Activated gamma-delta T cell treated with anti-CD3 and anti-CD28 coated beads, Interleukin-2, amount 50 U/mL, for 16 hours (primary cell): Measurements from ENCODE around the gene DUSP8.

ENCODE experiments used
- DNase-seq: peaks from one replicate; pipeline ENCODE4 v3.0.0-alpha.2; 2020; ENCODE audit warnings: low read depth

Gene DUSP8

DNA sequence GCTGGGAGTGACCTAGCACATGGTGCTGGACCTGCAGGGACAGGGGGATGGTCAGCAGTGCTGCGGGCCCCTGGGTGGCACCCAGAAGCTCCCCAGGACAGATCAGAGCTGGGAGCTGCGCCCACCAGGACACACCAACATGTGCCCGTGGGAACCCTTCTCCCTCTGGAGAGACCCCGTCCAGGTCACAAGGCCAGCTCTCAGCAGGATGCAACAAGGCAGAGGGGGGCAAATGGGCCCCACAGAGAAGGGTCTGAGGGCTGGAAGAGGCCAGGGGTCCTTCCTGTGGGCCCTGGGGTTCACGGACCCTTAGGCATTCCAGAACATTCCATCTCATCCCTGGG is 6.2 kb downstream of the DUSP8 start:
- no peak for DNase-seq

DNA sequence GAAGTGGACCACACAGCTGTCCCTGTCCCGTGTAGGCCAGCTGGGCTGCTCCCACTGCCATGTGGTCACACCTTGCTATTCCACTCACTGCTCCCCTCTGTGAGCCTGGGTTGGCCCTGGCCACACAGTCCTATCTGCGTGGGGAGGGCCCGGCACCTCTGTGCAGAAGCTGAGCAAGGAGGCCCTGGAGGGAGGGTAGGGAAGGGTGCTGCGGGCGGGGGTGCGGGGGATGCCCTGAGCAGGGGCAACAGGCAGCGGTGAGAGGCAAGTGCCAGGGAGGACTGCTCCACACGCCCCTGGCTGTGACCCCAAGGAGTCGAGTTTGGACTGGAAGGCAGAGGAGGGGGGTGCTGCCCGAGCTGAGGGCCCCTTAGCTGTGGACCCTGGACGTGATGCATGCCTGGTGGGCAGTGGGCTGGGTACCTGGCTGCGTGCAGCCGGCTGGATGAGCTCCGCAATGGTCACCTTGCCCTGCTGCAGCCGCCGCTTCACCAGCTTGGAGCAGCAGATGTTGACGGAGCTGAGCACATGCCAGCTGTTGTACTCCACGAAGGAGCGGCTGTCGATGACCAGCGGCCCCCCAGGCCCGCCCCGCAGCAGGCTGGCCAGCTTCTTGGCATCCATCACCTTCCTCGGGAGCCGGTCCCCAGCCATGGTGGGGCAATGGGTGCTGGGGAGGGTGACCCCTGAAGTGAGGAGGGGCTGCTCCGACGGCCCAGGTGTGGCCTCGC is 6.7 kb downstream of the DUSP8 start:
- DNase-seq = no peak

DNA sequence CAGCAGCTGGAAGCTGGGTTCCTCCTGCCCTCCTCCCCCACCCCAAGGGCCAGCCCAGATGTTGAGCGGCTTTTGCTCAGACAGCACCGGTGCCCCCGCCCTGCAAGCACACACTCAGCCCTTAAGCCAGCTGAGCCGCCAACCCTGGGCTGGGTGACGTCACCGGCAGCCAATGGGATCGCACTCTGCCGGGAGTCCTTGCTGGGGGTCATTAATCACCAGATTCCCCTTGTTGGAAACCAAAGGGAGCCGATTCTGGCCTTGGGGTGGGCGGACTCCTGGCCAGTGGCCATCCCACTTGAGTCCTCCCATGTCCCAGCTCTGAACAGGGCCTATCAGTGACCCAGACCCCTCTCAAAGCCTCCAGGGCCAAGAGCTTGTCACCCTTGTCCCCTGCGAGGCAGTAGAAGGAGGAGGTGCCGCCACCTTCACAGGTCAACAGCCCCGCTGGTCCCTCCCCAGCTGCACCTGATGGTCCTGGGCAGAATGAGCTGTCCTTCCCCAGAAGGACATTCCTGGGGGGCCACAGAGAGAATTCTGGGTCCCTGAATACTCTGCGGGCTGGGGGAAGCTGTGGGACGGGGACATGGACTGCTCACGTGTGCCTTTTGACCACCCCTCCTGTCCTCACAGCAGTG is 7.4 kb downstream of the DUSP8 start:
- DNase-seq = no peak

DNA sequence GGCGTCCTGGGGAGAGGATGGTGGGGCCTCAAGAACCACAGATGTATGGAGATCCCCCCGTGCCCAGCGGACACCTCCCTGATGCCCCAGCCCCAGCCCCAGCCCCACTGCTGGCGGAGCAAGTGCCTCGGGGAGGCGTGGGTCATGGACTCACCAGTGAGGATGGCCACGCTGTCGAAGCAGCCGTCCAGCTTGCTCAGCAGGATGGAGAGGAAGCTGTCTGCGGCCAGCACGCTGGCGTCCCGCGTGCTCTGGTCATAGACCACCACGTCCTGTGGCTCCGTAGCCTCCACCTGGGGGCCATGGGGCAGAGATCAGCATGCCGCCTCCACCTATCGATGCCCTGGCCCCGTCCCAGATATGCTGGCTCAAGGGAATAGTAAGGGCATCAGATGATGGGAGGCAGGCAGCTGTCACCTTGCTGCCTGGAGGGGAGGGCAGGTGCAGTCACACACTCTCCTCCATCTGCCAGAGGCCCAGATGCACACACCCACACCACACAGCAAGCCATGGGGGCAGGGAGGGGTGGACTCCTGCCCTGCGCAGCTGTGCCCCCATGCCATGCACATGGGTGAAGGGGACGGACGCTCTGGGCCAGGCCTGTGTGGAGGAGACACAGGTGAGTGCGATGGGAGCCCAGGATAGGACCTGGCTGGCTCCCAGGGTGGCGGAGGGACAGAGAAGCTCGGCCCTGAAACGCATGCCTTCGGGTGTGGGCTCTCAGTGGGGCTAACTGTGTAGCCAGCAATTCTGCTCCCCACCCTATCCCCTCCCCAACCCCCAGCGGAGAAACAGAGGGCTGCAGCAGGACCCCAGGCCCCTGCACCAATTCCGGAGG is 8.2 kb downstream of the DUSP8 start:
- DNase-seq = no peak

DNA sequence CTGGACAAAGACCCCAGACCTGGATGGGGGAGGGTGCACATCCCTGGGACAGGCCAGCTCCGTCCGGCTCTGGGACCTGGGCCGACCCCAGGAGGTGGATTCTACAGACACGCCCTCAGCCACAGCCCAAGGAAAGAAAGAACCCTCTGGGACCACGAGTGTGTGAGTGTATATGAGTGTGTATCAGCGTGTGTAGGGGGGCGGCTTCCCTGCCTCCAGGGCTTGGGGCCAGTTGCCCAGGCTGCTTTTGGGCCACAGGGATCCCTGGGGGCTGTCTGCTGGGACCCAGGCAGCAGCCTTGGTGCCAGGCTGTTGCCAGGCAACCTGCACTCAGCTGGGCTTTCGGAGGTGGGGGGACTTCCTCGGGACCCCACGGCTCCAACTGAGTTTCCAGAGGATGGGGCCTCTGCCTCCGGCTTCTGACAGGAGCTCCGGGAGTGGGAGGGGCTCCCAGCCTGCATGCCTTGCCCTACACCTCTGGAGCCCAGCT is 8.9 kb downstream of the DUSP8 start:
- DNase-seq = no peak

DNA sequence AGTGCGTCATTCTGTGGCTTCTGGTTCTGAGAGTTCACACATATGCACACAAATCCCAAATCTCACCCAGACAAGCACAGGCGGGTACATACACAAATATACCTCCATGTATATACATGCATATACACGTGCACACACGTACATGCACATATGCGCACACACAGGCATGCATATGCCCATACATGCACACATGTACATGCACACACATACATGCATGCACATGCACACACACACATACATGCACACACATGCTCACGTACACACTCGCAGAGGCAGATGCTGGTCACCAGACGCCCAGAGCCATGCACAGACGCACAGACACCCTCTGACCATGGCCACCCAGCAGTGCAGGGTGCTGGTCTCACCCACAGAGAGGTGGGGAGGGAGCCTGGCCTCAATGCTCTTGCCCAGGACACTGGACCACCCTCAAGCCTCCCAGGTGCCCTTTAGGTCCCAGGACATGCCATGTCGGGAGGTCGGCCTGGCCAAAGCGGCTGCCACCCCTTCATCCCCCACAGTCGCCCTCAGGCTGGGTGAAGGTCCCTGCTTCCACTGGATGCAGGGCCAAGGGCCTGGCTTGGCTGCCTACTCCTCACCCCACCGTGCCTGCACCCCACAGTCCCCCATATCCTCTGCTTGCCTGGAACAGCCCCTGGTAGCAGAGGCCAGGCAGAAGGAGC is 9.5 kb downstream of the DUSP8 start:
- DNase-seq = no peak

DNA sequence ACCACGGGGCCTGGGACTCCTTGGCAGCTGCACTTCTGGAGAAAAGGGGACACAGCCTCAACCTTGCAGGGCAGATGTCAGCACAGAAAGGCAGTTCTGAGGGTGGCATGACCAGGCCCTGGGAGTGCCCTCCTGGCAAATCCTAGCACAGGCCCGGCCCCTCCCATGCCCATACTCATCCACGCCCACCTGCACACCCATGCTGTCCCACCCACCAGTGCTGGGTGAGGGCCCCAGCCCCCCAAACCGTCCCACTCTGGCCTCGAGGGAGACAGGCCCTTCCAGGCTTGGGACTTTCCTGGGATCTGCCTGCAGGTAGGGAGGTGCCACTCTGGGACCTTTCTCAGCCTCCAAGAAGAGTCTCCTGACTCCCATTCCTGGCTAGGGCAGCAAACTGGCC is 10.1 kb downstream of the DUSP8 start:
- DNase-seq = no peak

DNA sequence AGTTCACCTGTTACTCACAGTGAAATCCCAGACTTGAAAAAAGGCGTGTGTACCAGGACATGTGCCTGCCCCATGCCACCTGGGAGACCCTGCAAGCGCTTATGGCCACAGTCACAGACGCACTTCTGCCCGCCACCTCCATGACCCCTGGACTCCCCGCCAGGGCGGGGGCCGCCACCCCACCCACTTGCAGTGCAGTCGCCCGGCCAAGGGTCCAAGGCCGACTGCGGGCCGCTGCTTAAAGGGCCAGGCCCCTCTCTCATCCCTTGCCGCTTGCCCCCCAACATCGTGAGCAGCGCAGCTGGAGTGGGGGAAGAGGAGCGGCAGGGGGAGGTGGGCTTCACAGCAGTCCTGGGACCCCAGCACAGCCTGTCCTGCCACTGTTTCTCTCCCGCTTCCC is 10.8 kb downstream of the DUSP8 start:
- DNase-seq = no peak

DNA sequence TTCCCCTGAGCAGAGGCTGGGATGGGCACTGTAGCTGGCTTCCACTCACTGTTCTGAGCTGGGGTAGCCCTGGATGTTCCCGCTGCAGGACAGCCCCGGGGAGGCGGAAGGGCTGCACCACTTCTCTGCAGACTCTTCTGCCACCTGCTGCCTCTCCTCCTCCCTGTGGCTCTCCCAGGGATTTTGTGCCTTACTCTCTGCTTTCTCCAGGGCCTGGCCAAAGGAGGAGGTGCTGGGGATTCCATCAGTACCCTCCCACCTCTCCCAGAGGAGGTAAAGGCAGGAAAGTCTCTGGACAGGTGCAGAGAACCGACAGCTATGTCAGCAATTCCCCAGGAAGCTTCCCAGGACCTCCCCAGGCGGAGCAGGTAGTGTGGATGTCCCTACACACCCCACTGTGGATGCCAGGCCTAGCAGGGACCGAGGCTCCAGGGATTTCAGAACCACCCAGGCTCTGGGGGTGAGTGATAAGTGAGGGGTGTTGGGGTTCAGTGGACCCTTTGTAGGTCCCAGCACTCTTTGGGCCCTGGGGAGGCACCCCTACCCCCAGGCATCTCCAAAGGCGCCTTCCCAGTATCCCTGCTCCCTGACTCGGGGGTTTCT is 11.3 kb downstream of the DUSP8 start:
- DNase-seq = no peak

DNA sequence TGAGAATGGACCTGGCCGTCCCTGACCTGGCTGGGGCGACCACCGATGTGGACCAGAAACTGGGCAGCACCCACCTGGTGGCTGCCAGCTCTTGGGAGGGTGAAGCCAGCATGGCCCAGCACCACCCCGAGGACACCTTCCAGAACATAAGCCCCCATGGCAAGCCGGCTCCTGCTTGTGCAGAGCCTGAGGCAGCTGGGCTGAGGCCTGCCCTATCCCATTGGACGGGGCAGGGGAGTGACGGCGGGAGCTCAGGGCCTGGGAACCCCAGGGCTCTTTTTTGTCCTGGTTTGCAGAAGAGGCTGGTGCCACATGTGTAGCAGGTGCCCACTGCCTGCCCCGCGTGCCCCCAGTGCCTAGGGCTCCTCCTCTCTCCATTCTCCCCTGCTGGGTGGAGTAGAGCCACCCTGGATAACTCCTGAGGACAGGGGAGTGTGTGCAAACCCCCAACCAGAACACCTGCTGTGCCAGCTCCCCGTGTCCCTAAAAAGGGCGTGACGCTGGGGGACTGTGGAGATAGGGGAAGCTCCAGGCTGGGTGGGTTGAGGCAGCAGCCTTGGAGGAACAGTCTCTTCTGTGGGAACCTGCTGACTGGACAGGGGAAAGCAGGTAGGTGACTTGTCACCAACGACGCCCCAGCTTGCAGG is 11.9 kb downstream of the DUSP8 start:
- no peak for DNase-seq

DNA sequence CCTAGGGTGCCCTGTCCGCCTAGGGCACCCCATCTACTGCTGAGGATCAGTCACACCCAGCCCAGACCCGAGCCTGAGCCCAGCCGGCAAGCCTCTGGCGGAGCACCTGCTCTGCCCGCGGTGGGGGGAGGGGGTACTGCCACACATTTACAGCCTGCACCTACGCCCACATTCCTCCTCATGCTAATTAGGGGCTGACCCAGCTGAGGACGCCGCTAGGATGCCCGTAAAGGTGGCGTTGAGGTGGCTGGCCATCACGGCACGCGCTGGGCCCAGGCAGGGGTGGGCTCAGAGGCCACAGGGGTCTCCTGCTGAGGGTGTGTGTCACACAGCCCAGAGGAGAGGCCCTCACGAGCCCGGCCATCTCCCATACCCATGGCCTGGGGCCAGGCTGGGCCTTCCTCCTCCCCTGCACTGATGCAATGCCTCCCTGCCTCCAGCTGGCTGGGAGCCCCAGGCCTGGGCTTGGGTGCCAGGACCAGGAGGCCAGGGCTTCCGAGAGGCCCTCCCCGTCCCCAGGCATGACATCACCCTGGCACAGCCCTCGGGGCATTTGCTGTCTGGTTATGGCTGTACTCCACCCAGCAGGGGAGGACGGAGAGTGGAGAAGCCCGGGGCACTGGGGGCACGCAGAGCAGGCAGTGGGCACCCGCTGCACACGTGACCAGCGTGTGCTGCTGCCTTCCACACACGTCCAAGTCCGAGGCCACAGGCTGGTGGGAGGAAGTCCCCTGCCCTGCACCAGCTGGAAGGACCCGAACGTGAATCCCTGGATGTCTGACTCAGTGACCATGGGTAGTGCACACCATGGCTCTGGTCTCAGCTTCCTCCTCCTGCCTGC is 12.7 kb downstream of the DUSP8 start:
- no peak for DNase-seq

DNA sequence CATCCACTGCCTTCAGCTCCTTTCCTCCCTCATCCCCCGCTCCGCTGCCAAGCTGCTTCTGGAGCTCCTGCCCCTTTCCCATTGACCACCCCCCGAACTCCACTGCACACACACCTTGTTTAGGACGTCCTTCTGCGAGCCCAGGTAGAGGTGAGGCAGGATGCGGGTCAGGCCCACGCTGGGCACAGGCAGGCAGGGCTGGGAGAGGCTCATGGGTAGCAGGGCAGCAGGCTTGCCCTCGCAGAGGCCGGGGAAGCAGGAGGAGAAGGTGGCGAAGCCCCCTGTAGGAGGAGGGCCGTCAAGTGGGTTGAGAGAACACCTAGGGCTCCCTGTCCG is 13.3 kb downstream of the DUSP8 start:
- no peak for DNase-seq

DNA sequence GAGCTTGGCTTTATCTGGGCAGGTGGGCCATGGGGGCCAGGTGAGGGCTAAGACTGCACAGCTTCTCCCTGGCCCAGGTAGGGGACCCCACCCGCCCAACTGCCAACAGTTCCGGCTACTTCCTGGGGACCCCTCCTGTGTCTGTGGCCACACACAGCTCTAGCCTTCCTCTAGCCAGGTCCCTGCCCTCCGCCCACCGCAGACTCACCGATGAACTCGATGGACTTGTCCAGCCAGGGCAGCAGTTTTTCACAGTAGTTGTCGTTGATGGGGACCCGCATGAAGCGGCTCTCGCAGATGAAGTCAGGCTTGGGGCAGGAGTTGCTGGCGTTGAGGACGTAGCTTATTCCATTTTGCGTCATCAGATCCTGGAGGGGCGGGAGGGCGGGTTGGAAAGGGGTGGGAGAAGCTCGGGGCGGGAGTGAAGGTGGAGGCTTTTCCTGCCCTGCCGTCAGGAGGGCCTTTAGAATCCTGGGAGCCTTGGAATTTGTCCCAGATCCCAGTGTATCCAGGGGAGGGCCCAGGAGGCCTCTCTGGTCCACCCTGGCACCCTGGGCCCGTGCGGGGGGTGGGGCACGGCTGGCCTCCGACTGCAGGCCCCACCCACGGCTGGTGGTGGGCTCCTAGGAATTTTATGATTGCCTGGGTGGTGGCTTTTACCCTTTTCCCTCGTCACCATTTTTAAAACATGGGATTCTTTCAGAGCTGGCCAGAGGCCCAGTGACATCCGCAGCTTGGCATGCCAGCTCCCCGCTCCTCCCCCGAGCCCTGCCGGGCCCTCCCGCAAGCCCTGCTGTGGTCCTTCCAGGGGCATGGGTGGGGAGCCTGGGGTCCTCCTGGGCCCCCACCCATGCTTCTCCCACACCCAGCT is 13.9 kb downstream of the DUSP8 start:
- no peak for DNase-seq

DNA sequence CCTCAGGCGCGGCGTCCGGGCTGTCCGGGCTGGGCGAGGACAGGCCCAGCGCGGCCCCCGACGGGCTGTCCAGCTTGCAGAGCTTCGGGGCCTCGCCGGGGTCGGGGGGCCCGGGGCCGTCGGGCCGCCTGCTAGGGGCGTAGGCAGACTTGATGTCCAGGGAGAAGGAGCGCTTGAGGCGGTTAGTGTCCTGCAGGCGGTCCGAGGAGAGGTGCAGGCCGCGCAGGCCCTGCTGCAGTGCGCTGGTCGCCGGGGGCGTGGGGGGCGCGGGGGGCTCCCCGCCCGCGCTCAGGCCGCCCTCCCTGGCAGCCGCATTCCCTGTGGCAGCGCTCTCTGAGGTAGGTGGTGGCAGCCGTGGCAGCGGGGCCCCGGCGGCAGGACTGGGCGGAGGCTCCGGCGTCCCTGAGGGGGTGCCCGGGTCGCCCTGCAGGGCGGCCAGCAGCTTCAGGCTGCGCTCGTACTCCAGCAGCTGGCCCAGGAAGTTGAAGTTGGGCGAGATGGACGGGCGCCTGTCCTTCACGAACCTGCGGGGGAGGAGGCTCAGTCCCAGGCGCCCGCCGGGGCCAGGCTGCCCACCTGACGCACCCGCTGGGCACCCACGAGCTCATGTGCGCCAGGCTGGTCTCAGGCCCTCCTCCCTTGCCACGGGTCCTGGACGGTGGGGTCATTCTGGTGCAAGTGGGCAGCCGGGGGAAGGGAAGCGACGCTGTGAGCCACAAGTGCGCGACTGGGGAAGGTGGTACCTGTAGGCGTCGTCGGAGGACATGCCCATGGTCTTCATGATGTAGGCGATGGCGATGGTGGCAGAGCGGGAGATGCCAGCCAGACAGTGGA is 14.8 kb downstream of the DUSP8 start:
- no peak for DNase-seq

DNA sequence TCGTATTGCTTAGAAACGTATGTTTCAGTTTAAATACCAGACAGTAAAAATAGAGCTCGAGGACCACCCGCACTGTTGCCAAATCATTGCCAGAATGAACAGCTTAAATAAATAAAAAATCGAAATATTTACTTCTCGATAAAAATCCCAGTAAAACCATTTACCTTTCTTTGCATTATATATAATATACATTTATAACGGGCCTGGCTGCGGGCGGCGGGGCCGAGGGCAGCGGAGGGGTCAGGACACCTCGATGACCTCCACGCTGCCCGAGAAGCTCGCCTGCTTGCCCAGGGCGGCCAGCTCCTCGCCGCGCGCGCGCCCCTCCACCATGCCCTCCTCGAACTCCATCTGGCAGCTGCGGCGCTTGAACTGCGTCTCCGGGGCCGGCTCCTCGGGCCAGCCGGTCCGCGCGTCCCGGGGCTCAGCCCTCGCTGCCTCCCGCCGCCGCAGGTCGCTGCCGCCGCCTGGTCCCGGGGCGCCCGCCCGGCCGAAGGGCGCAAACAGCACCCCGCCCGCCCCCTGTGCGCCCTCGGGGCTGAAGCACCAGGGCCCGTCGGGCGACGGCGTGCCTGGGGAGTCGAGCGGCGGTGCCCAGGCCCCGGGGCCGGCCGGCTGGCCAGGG is 15.7 kb downstream of the DUSP8 start:
- no peak for DNase-seq

DNA sequence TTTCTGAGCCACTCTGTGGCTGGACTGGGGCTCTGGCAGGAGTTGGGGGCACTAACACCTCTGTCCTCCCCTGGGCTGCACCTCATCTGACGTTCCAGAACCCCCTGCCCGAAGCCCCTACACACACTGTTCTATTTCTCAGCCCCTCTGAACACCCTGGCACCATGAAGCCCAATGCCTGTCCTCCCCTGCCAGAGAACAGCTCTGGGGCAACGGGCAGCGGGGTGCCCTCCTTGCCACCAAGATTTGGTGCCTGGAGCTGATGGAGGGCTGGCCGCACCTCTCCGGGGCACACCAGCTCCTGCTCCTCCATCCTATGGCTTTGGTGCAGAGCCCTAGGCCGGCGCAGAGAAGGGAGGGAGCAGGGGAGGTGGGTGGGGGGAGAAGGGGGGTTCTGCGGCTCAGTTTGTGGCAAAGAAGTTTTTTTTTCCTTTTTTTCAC is 16.3 kb downstream of the DUSP8 start:
- no peak for DNase-seq

DNA sequence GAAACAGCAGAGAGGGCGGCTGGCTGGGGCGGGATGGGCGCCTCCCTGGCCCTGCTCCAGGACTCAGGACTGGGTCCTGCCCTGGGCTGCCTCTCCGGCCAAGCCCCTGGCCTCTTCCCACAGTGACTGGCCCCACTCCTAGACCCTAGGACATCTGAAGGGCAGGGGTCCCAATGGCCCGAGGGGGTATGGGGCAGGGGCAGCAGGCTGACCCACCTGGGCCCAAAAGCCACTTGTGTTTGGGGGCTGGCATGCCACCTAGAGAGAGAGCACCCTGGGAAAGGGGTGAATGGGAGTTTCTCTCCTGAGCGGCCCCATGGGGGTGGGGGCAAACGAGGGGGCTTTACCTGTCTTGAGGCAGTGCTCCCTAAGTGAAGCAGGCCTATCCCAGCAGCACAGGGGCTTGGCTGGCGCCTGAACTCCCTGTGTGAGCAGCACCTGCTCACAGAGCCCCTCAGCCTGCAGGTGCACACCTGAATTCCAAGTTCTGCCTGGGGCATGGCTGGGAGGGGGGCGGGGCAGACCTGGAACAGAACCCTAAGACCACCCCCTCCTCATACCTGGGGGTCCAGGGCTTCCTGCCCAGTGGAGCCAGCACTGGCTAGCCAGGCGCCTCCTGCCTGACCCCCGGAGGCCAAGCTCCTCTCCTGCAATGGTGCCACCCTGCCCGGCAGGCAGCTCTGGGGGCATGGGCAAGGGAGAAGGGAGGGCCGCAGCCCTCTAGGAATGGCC is 16.9 kb downstream of the DUSP8 start:
- no peak for DNase-seq
